Measurements from ENCODE around the gene CADPS2. TPM values are rescaled to one million over a fixed set of nuclear protein-coding genes. Genes with fewer than 3 reads are reported as not detected.

The CADPS2 gene
- polyA plus RNA-seq, 3 donors: not detected

DNA sequence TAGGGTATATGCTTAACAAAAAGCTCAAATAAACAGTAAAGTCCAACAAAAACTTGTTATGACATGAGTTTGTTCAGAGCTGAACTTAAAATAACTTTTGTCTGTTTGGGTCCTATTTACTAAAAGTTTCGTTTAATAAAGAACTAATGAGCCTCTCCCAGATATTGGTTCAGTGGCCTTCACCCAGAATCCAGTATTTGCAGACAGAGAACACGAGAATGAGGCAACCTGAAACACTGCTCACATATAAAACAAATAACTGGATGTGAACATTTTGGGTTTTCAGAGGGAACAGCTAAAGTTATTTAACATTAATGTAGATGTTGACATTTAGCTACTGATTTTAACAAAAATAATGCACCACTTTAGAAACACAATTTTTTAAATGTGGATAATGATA, 285.6 kb downstream of the CADPS2 start:
- Mint-ChIP-seq H3K4me3 (no peak overlapping the region), H3K27ac (no peak overlapping the region)

DNA sequence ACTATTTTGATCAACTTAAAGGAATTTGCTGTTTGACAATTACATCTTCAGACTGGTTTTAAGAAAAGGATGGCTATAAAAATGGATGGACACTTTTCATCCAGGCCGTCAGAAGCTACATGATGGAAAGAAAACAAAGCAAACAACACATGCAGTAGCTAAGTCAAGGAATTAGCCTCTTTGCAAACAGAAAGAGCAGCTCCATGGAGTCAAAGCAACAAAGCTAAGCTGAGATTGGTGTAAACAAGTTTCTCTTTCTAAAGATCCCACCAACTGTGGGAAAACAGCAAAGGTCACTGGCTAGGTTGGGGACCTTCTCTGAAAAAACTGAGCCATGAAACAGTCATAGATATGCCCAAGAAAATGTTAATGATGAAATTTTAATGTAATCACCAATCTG, 286.2 kb downstream of the CADPS2 start:
- no peak overlapping the region for H2AFZ ChIP-seq (ENCODE audit: insufficient read depth, low read depth, low read length, poor library complexity, severe bottlenecking)
- no peaks in the 10 kb centered on the region for H3K4me1 ChIP-seq (ENCODE audit: control insufficient read depth in 1 of 2, insufficient read depth in 2 of 2, low read length in 2 of 2)
- H3K79me2 ChIP-seq (ENCODE audit: insufficient read depth, low read length): no peaks in the 10 kb centered on the region
- Mint-ChIP-seq H3K36me3 (no peaks in the 10 kb centered on the region), H3K4me1 (no peaks in the 10 kb centered on the region), H3K27me3 (ENCODE audit: low read depth in 3 of 3) (peaks cover 0 to 3% (median 0%) of the 10 kb centered on the region in 3 donors), H3K9me3 (no peaks in the 10 kb centered on the region), H3K27ac (no peak overlapping the region), H3K4me3 (no peak overlapping the region)
- no peaks in the 10 kb centered on the region for H3K36me3 ChIP-seq (replicated peaks in 1 of 2; ENCODE audit: control insufficient read depth in 1 of 2, insufficient read depth in 2 of 2, low read length in 2 of 2)
- H4K20me1 ChIP-seq (ENCODE audit: insufficient read depth, low read length): no peaks in the 10 kb centered on the region
- no peaks in the 10 kb centered on the region for H3K9me3 ChIP-seq (replicated peaks in 1 of 2; ENCODE audit: control insufficient read depth in 1 of 2, insufficient read depth in 1 of 2, low read length in 2 of 2)
- no peak overlapping the region for H3K9ac ChIP-seq (ENCODE audit: insufficient read depth, low read length, poor library complexity, severe bottlenecking)
- H3K4me3 ChIP-seq (replicated peaks in 1 of 3; ENCODE audit: low read depth in 2 of 3, low read length in 3 of 3): no peak overlapping the region
- WGBS (ENCODE audit: insufficient coverage): 83% methylated on average over 1 of the region's 1 CpG
- TF ChIP-seq CTCF (IDR thresholded peaks at IDR 0.05): no peak
- DNase-seq: no peak
- no peak overlapping the region for H3K4me2 ChIP-seq (replicated peaks; ENCODE audit: extremely low read depth, low read length, poor library complexity, severe bottlenecking)
- intact Hi-C loops (cut with micrococcal nuclease): no loop called here
- H3K27ac ChIP-seq (ENCODE audit: low read depth in 1 of 2, low read length in 2 of 2): no peak overlapping the region
- no peaks in the 10 kb centered on the region for H3K27me3 ChIP-seq (ENCODE audit: control insufficient read depth in 2 of 2, insufficient read depth in 2 of 2, low read length in 2 of 2)

More for the DNA sequence above, 285.6 kb downstream of the CADPS2 start:
- TF ChIP-seq CTCF (IDR thresholded peaks at IDR 0.05): no peak
- WGBS (ENCODE audit: insufficient coverage): no CpG with 5 or more reads among the region's 2 CpGs
- Mint-ChIP-seq H3K9me3 (no peaks in the 10 kb centered on the region), H3K27me3 (ENCODE audit: low read depth in 3 of 3) (peaks cover 0 to 3% (median 0%) of the 10 kb centered on the region in 3 donors), H3K36me3 (no peaks in the 10 kb centered on the region), H3K4me1 (no peaks in the 10 kb centered on the region)
- no peaks in the 10 kb centered on the region for H3K79me2 ChIP-seq (ENCODE audit: insufficient read depth, low read length)
- H4K20me1 ChIP-seq (ENCODE audit: insufficient read depth, low read length): no peaks in the 10 kb centered on the region
- H2AFZ ChIP-seq (ENCODE audit: insufficient read depth, low read depth, low read length, poor library complexity, severe bottlenecking): no peak overlapping the region
- no peaks in the 10 kb centered on the region for H3K27me3 ChIP-seq (ENCODE audit: control insufficient read depth in 2 of 2, insufficient read depth in 2 of 2, low read length in 2 of 2)
- H3K36me3 ChIP-seq (replicated peaks in 1 of 2; ENCODE audit: control insufficient read depth in 1 of 2, insufficient read depth in 2 of 2, low read length in 2 of 2): no peaks in the 10 kb centered on the region
- H3K4me2 ChIP-seq (replicated peaks; ENCODE audit: extremely low read depth, low read length, poor library complexity, severe bottlenecking): no peak overlapping the region
- no peak overlapping the region for H3K4me3 ChIP-seq (replicated peaks in 1 of 3; ENCODE audit: low read depth in 2 of 3, low read length in 3 of 3)
- H3K27ac ChIP-seq (ENCODE audit: low read depth in 1 of 2, low read length in 2 of 2): no peak overlapping the region
- H3K4me1 ChIP-seq (ENCODE audit: control insufficient read depth in 1 of 2, insufficient read depth in 2 of 2, low read length in 2 of 2): no peaks in the 10 kb centered on the region
- no peak overlapping the region for H3K9ac ChIP-seq (ENCODE audit: insufficient read depth, low read length, poor library complexity, severe bottlenecking)
- H3K9me3 ChIP-seq (replicated peaks in 1 of 2; ENCODE audit: control insufficient read depth in 1 of 2, insufficient read depth in 1 of 2, low read length in 2 of 2): no peaks in the 10 kb centered on the region
- intact Hi-C loops (cut with micrococcal nuclease): no loop called here
- no peak for DNase-seq

Measured in CD14-positive monocyte (primary cell).